D721Med (cell line): ENCODE measurements around the gene IP6K3.
A peak's percentile ranks its signal among the peaks of the same experiment; 100 is the strongest.

Experiments used
- DNase-seq: peaks from one replicate; pipeline ENCODE4 v3.0.0; 2011; ENCODE audit warnings: low spot score; ENCODE audit not compliant: insufficient read length
- FAIRE-seq: peaks from 2 replicates; lab custom pipeline; 2011; peaks lifted over from hg19 to GRCh38; lab: Jason Lieb, UNC
- TF ChIP-seq, protein P1 (sequence below): IDR thresholded peaks from 2 replicates; pipeline ENCODE4 v1.5.1; 2012; ENCODE audit warnings: mild to moderate bottlenecking, control low read depth; ENCODE audit not compliant: insufficient read depth; ENCODE audit errors: missing control alignments

The IP6K3 gene

DNA sequence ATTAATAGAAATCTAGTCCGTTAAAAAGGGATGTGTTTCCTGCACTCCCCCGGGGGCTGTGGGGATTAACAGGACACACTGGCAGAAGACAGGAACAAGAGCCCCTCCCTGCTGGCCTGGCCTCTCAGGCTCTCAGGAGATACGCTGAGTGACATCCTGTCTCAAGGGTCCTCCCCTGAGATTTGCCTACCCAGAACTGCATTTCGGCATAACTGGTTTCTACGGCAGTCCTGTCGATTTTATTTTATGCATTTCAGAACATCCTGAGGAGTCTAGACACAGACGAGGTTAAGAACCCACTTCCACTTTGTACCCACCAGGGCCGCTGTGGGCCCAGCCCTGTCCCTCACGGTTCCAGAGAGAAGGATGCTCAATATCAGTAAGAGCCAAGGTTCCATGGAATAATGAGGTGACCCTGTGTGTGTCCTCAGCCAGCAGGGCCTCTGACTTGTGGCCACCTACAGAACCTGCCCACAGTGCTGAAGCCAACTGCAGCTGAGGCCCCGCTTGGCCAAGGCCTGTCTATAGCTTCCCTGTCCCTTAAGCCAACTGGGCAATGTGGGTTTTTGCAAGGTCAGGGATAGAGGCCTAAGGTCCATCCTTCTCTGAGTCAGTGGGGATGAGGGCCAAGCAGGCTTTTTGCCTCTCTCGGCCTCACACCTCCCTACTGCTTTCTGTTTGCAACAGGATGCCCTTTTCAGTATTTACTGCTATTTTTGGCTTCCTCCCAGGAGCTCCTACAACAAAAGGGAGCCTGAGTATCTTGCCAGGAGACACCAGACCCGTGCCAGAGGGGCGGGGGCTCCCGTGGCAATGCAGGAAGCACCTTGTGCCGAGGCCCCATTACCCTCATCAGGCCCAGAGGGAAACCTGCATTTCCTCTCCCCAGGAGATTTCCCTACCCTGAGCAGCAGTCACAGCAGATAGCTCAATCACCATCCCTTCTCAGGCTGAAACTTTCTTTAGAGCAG, 49.9 kb downstream of the IP6K3 start:
- DNase-seq (peak; percentile 21), FAIRE-seq (no peak)
- TF ChIP-seq, protein P1, sequence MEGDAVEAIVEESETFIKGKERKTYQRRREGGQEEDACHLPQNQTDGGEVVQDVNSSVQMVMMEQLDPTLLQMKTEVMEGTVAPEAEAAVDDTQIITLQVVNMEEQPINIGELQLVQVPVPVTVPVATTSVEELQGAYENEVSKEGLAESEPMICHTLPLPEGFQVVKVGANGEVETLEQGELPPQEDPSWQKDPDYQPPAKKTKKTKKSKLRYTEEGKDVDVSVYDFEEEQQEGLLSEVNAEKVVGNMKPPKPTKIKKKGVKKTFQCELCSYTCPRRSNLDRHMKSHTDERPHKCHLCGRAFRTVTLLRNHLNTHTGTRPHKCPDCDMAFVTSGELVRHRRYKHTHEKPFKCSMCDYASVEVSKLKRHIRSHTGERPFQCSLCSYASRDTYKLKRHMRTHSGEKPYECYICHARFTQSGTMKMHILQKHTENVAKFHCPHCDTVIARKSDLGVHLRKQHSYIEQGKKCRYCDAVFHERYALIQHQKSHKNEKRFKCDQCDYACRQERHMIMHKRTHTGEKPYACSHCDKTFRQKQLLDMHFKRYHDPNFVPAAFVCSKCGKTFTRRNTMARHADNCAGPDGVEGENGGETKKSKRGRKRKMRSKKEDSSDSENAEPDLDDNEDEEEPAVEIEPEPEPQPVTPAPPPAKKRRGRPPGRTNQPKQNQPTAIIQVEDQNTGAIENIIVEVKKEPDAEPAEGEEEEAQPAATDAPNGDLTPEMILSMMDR = no peak

DNA sequence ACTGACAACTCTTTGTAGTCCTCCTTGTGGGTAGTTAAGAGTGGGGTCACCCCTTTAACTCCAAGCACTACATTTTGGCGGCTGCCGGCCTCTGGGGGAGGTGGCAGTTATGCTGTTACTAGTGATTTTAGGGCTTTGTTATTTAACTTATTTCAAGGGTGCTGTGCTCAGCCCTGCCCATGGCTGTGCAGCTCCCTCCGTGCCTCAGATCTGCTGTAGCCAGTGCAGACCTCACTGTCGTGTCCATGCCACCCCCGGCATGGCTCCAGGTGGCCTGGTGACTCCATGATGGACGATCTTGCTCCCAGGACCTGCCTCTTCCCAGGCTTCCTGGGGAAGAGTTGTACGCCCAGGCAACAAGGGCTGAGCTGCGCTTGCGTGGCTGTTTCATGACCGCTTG, 50.6 kb downstream of the IP6K3 start:
- DNase-seq (no peak), FAIRE-seq (no peak)
- TF ChIP-seq, protein P1 = no peak

DNA sequence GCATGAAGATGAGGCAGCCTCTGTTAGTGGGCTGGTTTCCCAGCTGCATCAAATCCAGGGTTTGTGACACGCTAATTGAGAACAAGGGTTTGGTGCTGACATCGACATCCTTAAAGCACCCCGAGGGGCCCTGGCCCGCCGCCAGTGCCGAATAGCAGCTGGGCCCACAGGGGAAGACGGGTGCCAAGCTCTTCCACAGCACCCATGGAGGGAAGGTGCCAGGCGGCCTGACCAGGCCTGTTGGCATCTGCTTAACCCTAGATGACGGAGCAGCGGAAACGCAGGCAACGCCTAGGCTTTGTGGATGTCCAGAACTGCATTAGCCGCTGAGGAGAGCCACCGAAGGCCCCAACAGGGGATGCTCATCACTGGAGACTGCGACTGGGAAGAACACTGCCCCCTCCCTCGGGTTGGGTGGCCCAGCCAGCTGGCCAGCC, 51.2 kb downstream of the IP6K3 start:
- TF ChIP-seq, protein P1 = no peak
- no peak for DNase-seq
- no peak for FAIRE-seq

DNA sequence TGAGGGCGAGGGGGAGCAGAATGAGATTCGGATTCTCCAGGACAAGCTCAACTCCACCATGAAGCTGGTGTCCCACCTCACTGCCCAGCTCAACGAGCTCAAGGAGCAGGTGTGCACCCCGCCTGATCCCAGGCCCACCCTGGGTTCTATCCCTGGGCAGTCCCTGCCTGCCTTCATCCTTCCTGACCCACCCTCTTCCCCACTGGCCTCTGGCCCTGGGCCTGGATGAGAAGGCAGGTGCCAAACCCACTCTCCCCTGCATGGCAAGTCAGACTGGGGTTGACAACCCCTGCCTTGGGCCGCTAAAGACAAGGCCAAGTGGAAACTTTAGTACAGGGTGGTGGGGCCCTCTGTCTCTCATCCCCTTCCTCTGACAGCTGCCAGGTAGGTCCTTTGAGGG, 51.7 kb downstream of the IP6K3 start:
- no peak for FAIRE-seq
- no peak for DNase-seq
- TF ChIP-seq, protein P1 = no peak

DNA sequence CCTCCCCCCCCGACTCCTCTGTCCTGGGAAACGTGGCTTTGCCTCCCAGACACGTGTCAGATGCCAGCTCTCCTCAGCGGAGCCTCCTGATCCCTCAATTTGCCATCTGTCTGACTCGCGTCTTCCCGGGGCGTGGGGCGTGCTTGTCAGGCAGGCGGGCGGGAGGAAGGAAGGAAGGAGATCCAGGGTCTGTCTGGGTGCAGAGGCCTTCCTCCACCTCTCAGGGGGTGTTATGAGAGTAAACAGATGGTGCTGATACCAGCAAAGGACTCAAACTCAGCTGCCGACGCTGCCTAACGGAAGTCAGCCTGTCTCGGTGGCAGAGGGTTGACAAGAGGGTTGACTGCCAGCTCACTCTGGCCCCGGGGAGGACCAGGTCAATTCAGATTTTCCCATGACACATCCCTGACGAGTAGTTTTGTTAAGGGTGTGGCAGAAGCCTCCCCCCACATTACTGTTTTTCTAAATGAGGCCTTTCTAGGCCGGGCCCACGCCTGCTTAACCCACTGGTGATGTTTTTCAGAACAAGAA, 52.2 kb downstream of the IP6K3 start:
- FAIRE-seq (no peak), DNase-seq (peak; percentile 86)
- TF ChIP-seq, protein P1 = no peak

DNA sequence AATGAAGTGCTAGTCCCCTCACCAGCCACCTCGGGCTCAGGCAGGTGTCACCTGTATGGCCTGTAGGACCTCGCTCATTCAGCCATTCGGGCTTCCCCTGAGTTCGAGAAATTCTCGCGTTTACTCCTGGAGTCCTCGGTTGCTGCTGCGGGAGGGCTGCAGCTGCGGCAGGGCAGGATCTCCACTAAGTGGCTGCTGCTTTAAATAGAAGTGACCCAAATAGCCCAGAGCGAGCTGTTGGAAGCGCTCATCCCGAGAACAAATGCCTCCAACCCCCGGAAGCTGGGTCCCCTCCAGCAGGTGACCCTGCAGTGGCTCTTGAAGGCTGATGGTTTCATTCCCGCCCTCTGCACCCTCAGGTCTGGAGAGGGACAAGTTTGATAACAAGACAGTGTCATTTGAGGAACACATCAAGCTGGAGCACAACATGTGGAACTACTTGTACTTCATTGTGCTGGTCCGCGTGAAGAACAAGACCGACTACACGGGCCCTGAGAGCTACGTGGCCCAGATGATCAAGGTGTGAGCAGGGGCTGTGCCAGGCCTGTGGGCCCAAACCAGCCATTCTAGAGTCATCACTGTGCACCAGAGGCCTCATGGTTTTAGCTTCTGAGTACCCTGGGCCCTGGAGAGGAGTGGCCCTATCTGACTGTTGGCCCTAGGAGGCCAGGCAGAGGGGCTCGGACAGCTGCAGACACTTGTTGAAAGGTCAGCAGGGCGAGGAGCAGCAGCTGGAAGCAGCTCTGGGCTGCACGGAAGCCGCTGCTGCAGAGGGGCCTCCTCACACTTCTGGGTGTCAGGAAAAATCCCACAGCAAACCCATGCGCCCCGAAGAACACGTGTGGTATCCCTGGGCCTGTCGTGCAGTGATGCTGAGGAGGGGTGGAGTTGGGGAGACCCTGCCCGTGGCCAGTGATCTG, 53.3 kb downstream of the IP6K3 start:
- TF ChIP-seq, protein P1 = no peak
- DNase-seq (no peak), FAIRE-seq (no peak)
